Mucosa of descending colon (tissue), 3 donors: ENCODE data around the gene DUSP6. TPM values are rescaled to one million over a fixed set of nuclear protein-coding genes. Genes with fewer than 3 reads are reported as not detected.
A peak's percentile ranks its signal among the peaks of the same experiment; 100 is the strongest.

Experiments used
- ATAC-seq: fragments of 200-7000 bp; cut with Tn5 transposase; one replicate; pipeline ENCODE4 v1.9.1; 2020; ENCODE audit warnings: mild to moderate bottlenecking, moderate library complexity
- DNase-seq, 3 donors: peaks; one replicate each; pipeline ENCODE4 v3.0.0-alpha.2; 2020
- H3K36me3 ChIP-seq: fragments of 200-600 bp; one replicate; pipeline ENCODE4 v1.8.0; 2021; ENCODE audit warnings: low read depth, mild to moderate bottlenecking
- H3K4me1 ChIP-seq: fragments of 200-600 bp; one replicate; pipeline ENCODE4 v1.8.0; 2021; ENCODE audit warnings: low read depth, mild to moderate bottlenecking
- H3K4me3 ChIP-seq: fragments of 200-600 bp; one replicate; pipeline ENCODE4 v1.8.0; 2021; ENCODE audit warnings: mild to moderate bottlenecking
- H3K9me3 ChIP-seq: fragments of 200-600 bp; one replicate; pipeline ENCODE4 v1.8.0; 2021; ENCODE audit warnings: mild to moderate bottlenecking
- intact Hi-C, 2 donors: fragments of 100-400 bp; cut with DNase I in 1 of 2; cut with micrococcal nuclease in 1 of 2; formaldehyde crosslinking; loops; one replicate each; pipeline versions ENCODE4 v1.11.0 to v1.11.1; 2022; cut with DNase I, micrococcal nuclease
- total RNA-seq, 3 donors: library from RNA; stranded (reverse); fragmentation: NEBNext Ultra II Directional in 2 of 3; extraction: Animal tissue kit (Norgen Biotek cat#: 25700) in 2 of 3; gene quantifications; one replicate each; pipeline versions ENCODE4 v1.2.1 to v1.2.4, GENCODE V29; 2021 to 2023
- TF ChIP-seq, protein P1 (sequence below): fragments of 200-600 bp; IDR thresholded peaks from one replicate; pipeline ENCODE4 v1.8.0; 2022; ENCODE audit warnings: antibody characterized with exemption, mild to moderate bottlenecking
- donor health status: DM: no; HTN: no; CAD: no; lungs with moderate emphysema.
- donor health status: DM: no; HTN: no; CAD: no.
- donor health status: DM: no; HTN: yes; CAD: no.

Gene DUSP6
- total RNA-seq, 3 donors from 2014 or later, result 56.6 to 82.1 (median 65.0) TPM

- no peak overlapping the region for H3K4me3 ChIP-seq
- H3K9me3 ChIP-seq, result no peaks in the 10 kb centered on the region
- intact Hi-C loops, result no loop called here
- ATAC-seq (no peak), DNase-seq (no peak)
- H3K36me3 ChIP-seq, result no peaks in the 10 kb centered on the region
- TF ChIP-seq, protein P1, sequence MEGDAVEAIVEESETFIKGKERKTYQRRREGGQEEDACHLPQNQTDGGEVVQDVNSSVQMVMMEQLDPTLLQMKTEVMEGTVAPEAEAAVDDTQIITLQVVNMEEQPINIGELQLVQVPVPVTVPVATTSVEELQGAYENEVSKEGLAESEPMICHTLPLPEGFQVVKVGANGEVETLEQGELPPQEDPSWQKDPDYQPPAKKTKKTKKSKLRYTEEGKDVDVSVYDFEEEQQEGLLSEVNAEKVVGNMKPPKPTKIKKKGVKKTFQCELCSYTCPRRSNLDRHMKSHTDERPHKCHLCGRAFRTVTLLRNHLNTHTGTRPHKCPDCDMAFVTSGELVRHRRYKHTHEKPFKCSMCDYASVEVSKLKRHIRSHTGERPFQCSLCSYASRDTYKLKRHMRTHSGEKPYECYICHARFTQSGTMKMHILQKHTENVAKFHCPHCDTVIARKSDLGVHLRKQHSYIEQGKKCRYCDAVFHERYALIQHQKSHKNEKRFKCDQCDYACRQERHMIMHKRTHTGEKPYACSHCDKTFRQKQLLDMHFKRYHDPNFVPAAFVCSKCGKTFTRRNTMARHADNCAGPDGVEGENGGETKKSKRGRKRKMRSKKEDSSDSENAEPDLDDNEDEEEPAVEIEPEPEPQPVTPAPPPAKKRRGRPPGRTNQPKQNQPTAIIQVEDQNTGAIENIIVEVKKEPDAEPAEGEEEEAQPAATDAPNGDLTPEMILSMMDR, result no peak
- H3K4me1 ChIP-seq, result peaks cover 9% of the 10 kb centered on the region
These were observed 12.3 kb upstream of the DUSP6 start for GRCh38 chr12:89364631-89365030.

DNA sequence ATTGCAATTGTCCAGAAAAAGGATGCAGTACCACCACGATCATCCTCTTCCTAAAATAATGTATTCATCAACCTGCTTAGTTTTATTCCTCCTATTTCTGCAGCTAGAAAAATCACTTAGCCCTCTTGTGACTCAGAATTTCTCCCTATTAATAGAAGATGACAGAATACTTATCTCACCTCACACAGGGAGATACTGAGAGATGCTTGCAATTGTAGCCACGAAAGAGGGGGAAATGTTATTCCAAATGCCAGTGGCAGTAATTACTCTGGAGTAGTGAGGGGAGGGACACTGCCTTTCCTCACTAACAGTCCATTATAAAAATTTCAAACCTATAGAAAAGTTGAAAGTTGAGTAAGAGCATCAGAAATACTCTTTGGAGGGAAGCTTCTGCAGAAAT lies 11.8 kb upstream of the DUSP6 start:
- no peak for ATAC-seq
- no peak for DNase-seq
- TF ChIP-seq, protein P1, result no peak
- H3K9me3 ChIP-seq, result no peaks in the 10 kb centered on the region
- no peak overlapping the region for H3K4me3 ChIP-seq
- intact Hi-C loops, result no loop called here
- peaks cover 4% of the 10 kb centered on the region for H3K4me1 ChIP-seq
- H3K36me3 ChIP-seq, result no peaks in the 10 kb centered on the region

- ATAC-seq, result no peak
- no peaks in the 10 kb centered on the region for H3K4me1 ChIP-seq
- H3K36me3 ChIP-seq, result no peaks in the 10 kb centered on the region
- H3K9me3 ChIP-seq, result no peaks in the 10 kb centered on the region
- no peak for DNase-seq
- intact Hi-C loops, result no loop called here
- TF ChIP-seq, protein P1, result no peak
- no peak overlapping the region for H3K4me3 ChIP-seq
These were observed 11.3 kb upstream of the DUSP6 start for GRCh38 chr12:89363582-89363981.

DNA sequence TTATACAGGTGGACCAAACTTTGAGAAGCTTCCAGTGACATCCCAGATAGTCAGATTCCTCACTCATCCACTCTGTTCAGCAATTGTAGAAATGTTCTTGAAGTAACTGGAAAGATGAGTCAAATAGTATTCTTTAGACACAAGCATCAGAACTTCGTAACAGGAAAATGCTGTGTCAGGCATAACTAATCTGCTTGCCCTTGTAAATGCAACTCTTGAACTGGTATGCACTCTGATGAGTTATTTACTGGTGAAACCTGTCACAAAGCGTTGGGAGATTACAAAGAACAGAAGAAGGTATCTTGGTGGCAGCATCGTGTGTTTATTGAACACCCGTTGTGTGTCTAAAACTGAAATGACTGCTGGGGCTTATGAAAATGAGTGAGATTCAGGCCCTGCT lies 10.8 kb upstream of the DUSP6 start:
- H3K4me3 ChIP-seq, result no peak overlapping the region
- no peaks in the 10 kb centered on the region for H3K4me1 ChIP-seq
- TF ChIP-seq, protein P1, result no peak
- H3K36me3 ChIP-seq, result no peaks in the 10 kb centered on the region
- no peaks in the 10 kb centered on the region for H3K9me3 ChIP-seq
- ATAC-seq (peak; percentile 11), DNase-seq (no peak)
- intact Hi-C loops, result no loop called here

- Histone ChIP-seq H3K4me1 (peaks cover 24% of the 10 kb centered on the region), H3K9me3 (no peaks in the 10 kb centered on the region), H3K36me3 (no peaks in the 10 kb centered on the region), H3K4me3 (no peak overlapping the region)
- DNase-seq (no peak), ATAC-seq (no peak)
- intact Hi-C loops, result no loop called here
- TF ChIP-seq, protein P1, result no peak
These were observed 7.3 kb upstream of the DUSP6 start for GRCh38 chr12:89359615-89360014.

GRCh38 chr12:89358805-89359204 lies 6.5 kb upstream of the DUSP6 start:
- TF ChIP-seq, protein P1, result no peak
- ATAC-seq (no peak), DNase-seq (no peak)
- peaks cover 24% of the 10 kb centered on the region for H3K4me1 ChIP-seq
- intact Hi-C loops, result no loop called here
- H3K4me3 ChIP-seq, result no peak overlapping the region
- H3K36me3 ChIP-seq, result no peaks in the 10 kb centered on the region
- no peaks in the 10 kb centered on the region for H3K9me3 ChIP-seq
